Measurements from ENCODE around the gene RAD54L. TPM values are rescaled to one million over a fixed set of nuclear protein-coding genes. Genes with fewer than 3 reads are reported as not detected.

The RAD54L gene
- total RNA-seq, 1 experiment from 2014 or later: 28.9 TPM

DNA sequence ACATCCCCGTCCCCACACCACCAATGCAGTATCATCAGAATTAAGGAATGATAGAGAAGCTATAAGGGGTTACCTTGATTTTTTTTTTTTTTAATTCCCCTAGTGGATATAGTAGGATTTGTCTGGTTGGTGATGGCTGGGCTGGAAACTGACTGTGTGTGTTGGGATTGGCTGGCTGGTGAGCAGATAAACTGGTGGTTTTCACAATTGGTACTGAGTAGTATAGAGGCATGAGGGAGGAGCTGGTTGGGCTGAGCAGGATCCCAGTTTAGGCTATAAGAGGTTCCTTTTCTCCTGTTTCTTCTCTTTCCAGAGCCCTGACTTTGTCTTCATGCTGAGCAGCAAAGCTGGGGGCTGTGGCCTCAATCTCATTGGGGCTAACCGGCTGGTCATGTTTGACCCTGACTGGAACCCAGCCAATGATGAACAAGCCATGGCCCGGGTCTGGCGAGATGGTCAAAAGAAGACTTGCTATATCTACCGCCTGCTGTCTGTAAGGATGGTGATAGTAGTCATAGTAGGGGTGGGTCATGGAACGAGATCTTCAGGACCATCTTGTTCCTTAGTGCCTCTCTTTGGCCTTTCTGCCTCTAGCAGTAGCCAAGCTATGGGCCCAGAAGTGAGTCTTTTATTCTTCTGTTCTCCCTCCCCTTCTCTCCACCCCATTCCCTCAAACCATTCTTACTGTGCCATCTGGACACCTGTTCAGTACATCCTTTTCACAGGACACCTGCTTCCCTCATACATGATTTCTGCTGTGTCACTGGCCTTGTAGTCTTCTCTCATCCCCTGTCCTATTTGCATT, 26.9 kb downstream of the RAD54L start:
- ChIA-PET POLR2A (no interaction called here), RAD21 (ENCODE audit: low non-redundant PET in 1 of 2, low total read pairs in 2 of 2, uncharacterized antibody in 2 of 2, unreplicated experiment in 2 of 2) (no interaction called here), CTCF (no interaction called here)
- 0 out of 2 replicates have a peak, but pooled peaks have one; percentile 38 for ATAC-seq
- no peak overlapping the region for H3K4me3 ChIP-seq (replicated peaks in 1 of 2; ENCODE audit: low read depth in 1 of 2, low read length in 2 of 2)
- H3K79me2 ChIP-seq (ENCODE audit: insufficient read depth, low read length): no peaks in the 10 kb centered on the region
- no peak overlapping the region for H3K4me2 ChIP-seq (ENCODE audit: low read length)
- H3K27me3 ChIP-seq (ENCODE audit: insufficient read depth, low read length): no peaks in the 10 kb centered on the region
- H3K4me1 ChIP-seq (ENCODE audit: control insufficient read depth in 1 of 2, insufficient read depth in 2 of 2, low read length in 2 of 2): no peaks in the 10 kb centered on the region
- H3K27ac ChIP-seq (ENCODE audit: low read depth, low read length): no peak overlapping the region
- DNase-seq (ENCODE audit: low read depth, low spot score): no peak
- no peak overlapping the region for H2AFZ ChIP-seq (ENCODE audit: low read depth, low read length, poor library complexity, severe bottlenecking)
- no peaks in the 10 kb centered on the region for H3K9me2 ChIP-seq (ENCODE audit: insufficient read depth)
- H3K9me3 ChIP-seq (ENCODE audit: control insufficient read depth in 1 of 2, insufficient read depth in 1 of 2, low read depth in 1 of 2, low read length in 2 of 2): no peaks in the 10 kb centered on the region
- intact Hi-C loops (cut with micrococcal nuclease): no loop called here
- TF ChIP-seq CTCF (IDR thresholded peaks at IDR 0.05 in 2 of 3, conservative IDR thresholded peaks at IDR 0.05 in 1 of 3; ENCODE audit: borderline replicate concordance in 1 of 3, insufficient read depth in 1 of 3, low read depth in 2 of 3, low read length in 2 of 3) (0 out of 6 replicates have a peak, but pooled peaks of 1 of the 3 experiments have one; percentile 8), EZH2 (IDR thresholded peaks at IDR 0.05) (no peak)
- no peaks in the 10 kb centered on the region for H4K20me1 ChIP-seq (ENCODE audit: insufficient read depth)
- no peak overlapping the region for H3K9ac ChIP-seq (ENCODE audit: low read length)
- no TSS peak for BruUV-seq (replicated peaks)
- peaks cover 50 to 76% of the 10 kb centered on the region in 2 experiments for H3K36me3 ChIP-seq (ENCODE audit: control insufficient read depth in 1 of 2, insufficient read depth in 2 of 2, low read length in 2 of 2)

DNA sequence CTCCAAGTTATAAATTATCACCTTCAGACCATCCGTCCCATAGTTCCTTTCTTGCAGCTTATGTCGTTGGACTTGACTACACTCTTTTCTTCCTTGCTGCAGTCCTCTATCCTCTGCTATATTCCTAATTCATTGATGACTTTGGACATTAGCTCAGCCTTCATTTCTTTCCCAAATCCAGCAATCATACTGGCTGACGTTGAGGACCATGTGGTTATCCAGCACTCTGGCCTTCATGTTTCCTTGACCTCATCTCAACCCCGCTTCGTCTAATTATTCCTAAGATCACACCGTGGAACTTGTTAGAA, 27.4 kb downstream of the RAD54L start:
- Histone ChIP-seq H4K20me1 (ENCODE audit: insufficient read depth) (no peaks in the 10 kb centered on the region), H3K9ac (ENCODE audit: low read length) (no peak overlapping the region), H2AFZ (ENCODE audit: low read depth, low read length, poor library complexity, severe bottlenecking) (no peak overlapping the region), H3K9me2 (ENCODE audit: insufficient read depth) (no peaks in the 10 kb centered on the region), H3K27me3 (ENCODE audit: insufficient read depth, low read length) (no peaks in the 10 kb centered on the region), H3K4me3 (replicated peaks in 1 of 2; ENCODE audit: low read depth in 1 of 2, low read length in 2 of 2) (no peak overlapping the region), H3K4me2 (ENCODE audit: low read length) (no peak overlapping the region), H3K9me3 (ENCODE audit: control insufficient read depth in 1 of 2, insufficient read depth in 1 of 2, low read depth in 1 of 2, low read length in 2 of 2) (no peaks in the 10 kb centered on the region), H3K4me1 (ENCODE audit: control insufficient read depth in 1 of 2, insufficient read depth in 2 of 2, low read length in 2 of 2) (no peaks in the 10 kb centered on the region), H3K79me2 (ENCODE audit: insufficient read depth, low read length) (no peaks in the 10 kb centered on the region), H3K27ac (ENCODE audit: low read depth, low read length) (no peak overlapping the region), H3K36me3 (ENCODE audit: control insufficient read depth in 1 of 2, insufficient read depth in 2 of 2, low read length in 2 of 2) (peaks cover 52 to 80% of the 10 kb centered on the region in 2 experiments)
- intact Hi-C loops (cut with micrococcal nuclease): no loop called here
- POLR2A ChIA-PET: no interaction called here
- BruUV-seq (replicated peaks): no TSS peak
- no peak for TF ChIP-seq REST (IDR thresholded peaks at IDR 0.05; ENCODE audit: low read depth)
- TF ChIP-seq SIN3A (IDR thresholded peaks at IDR 0.05; ENCODE audit: low read depth): no peak
- DNase-seq (ENCODE audit: low read depth, low spot score) (no peak), ATAC-seq (no peak)
- CTCF ChIA-PET: no interaction called here
- RAD21 ChIA-PET (ENCODE audit: low non-redundant PET in 1 of 2, low total read pairs in 2 of 2, uncharacterized antibody in 2 of 2, unreplicated experiment in 2 of 2): no interaction called here

Data from HCT116 (cell line).